ENCODE measurements around the gene CUEDC1.

CUEDC1 gene

DNA sequence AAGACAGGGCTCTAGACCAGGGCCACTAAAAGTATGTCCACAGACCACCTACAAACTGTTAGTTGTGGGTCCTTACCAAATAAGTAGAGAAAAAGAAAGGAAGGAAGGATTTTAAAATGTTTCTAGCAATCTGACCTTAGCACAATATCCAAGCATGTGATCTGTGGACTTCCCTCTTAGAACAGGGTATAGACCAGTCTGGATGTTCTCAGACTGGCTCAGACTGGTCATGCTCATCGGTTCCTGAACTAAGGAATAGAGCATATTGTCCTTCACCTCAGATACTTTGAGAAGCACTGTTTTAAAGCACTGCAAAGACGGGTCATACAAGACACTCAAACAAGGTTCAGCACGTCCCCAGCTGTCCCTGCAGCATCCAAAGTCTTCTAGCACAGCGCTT is 25.8 kb downstream of the CUEDC1 start:
- no peak for ATAC-seq (ENCODE audit: insufficient read depth, low read depth)
- Histone ChIP-seq H3K27ac (ENCODE audit: low read length) (no peak overlapping the region), H3K4me2 (ENCODE audit: insufficient read depth, low read length) (no peak overlapping the region), H3K4me1 (ENCODE audit: insufficient read depth, low read length) (no peaks in the 10 kb centered on the region), H3K9ac (ENCODE audit: low read depth, low read length) (no peak overlapping the region), H4K20me1 (ENCODE audit: insufficient read depth, low read length) (no peaks in the 10 kb centered on the region), H3K79me2 (ENCODE audit: insufficient read depth, low read length) (no peaks in the 10 kb centered on the region), H3K4me3 (ENCODE audit: low read depth in 1 of 2, low read length in 2 of 2) (no peak overlapping the region), H3K9me3 (ENCODE audit: insufficient read depth, low read length, severe bottlenecking) (no peaks in the 10 kb centered on the region), H3K27me3 (ENCODE audit: insufficient read depth, low read length, poor library complexity) (peaks cover 34% of the 10 kb centered on the region), H2AFZ (ENCODE audit: low read depth, low read length) (no peak overlapping the region), H3K36me3 (ENCODE audit: insufficient read depth, low read length) (no peaks in the 10 kb centered on the region)
- DNase-seq = no peak
- no peak for TF ChIP-seq EZH2 (IDR thresholded peaks at IDR 0.05; ENCODE audit: borderline replicate concordance, low read depth, low read length, severe bottlenecking)
- TF ChIP-seq, protein P1, sequence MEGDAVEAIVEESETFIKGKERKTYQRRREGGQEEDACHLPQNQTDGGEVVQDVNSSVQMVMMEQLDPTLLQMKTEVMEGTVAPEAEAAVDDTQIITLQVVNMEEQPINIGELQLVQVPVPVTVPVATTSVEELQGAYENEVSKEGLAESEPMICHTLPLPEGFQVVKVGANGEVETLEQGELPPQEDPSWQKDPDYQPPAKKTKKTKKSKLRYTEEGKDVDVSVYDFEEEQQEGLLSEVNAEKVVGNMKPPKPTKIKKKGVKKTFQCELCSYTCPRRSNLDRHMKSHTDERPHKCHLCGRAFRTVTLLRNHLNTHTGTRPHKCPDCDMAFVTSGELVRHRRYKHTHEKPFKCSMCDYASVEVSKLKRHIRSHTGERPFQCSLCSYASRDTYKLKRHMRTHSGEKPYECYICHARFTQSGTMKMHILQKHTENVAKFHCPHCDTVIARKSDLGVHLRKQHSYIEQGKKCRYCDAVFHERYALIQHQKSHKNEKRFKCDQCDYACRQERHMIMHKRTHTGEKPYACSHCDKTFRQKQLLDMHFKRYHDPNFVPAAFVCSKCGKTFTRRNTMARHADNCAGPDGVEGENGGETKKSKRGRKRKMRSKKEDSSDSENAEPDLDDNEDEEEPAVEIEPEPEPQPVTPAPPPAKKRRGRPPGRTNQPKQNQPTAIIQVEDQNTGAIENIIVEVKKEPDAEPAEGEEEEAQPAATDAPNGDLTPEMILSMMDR (IDR thresholded peaks at IDR 0.05; ENCODE audit: borderline replicate concordance, extremely low read depth, low read length, poor library complexity, severe bottlenecking) = no peak

DNA sequence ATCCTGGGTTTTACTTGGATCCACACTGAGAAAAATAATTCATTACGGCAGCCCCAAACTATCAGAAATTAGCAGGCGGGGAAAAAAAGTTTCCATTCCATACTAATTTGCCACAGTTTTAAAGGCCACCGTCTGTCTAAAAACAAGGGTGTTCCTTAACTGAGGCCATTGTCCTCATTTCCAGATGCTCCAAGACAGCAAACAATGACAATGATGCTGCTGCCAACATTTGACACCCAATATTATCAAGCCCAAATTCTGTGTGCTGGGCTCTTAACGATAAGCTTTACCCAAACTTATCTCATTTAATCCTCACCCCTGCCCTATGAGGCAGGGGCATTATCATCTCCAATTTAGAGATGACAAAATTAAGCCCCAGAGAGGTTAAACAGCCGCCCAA is 26.3 kb downstream of the CUEDC1 start:
- no peak overlapping the region for H3K27ac ChIP-seq (ENCODE audit: low read length)

DNA sequence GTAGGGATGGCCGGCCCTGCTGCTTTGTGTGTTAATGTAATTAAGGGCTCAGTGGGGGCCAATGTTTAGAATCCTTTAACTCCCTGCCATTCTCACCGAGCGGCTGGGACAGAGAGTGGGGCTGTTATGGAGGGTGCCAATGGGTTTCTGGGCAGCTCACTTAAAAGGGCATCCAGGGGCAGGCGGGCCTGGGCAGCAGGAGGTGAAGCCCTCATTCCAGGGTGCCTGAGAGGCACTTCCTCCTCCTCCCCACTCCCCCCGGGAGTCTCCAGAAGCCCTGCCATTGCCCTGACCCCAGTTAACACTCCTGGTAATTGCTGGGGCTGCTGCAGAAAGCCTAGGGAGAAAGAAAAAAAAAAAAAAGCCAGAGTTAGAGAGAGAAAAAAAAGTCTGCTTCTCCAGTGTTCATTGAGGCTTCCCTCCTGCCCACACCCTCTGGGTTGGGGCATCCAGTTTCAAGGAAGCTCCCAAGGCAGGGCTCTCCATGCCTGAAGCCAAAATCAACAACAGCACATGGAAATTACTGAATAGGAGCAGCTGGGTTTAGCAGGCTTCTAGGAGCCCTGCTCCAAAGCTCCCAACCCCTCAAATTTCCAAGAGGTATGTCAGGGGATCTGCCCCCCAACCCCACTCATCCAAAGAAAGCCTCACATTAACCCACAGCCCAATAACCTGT is 28.0 kb downstream of the CUEDC1 start:
- TF ChIP-seq, protein P1 (IDR thresholded peaks at IDR 0.05; ENCODE audit: borderline replicate concordance, extremely low read depth, low read length, poor library complexity, severe bottlenecking) = no peak
- TF ChIP-seq EZH2 (IDR thresholded peaks at IDR 0.05; ENCODE audit: borderline replicate concordance, low read depth, low read length, severe bottlenecking) = no peak
- H4K20me1 ChIP-seq (ENCODE audit: insufficient read depth, low read length) = no peaks in the 10 kb centered on the region
- no peak overlapping the region for H3K9ac ChIP-seq (ENCODE audit: low read depth, low read length)
- H3K4me2 ChIP-seq (ENCODE audit: insufficient read depth, low read length) = no peak overlapping the region
- no peaks in the 10 kb centered on the region for H3K79me2 ChIP-seq (ENCODE audit: insufficient read depth, low read length)
- DNase-seq (no peak), ATAC-seq (ENCODE audit: insufficient read depth, low read depth) (no peak)
- H3K9me3 ChIP-seq (ENCODE audit: insufficient read depth, low read length, severe bottlenecking) = no peaks in the 10 kb centered on the region
- no peaks in the 10 kb centered on the region for H3K36me3 ChIP-seq (ENCODE audit: insufficient read depth, low read length)
- no peaks in the 10 kb centered on the region for H3K4me1 ChIP-seq (ENCODE audit: insufficient read depth, low read length)
- no peak overlapping the region for H2AFZ ChIP-seq (ENCODE audit: low read depth, low read length)
- no peak overlapping the region for H3K27ac ChIP-seq (ENCODE audit: low read length)
- no peak overlapping the region for H3K4me3 ChIP-seq (ENCODE audit: low read depth in 1 of 2, low read length in 2 of 2)
- peaks cover 27% of the 10 kb centered on the region for H3K27me3 ChIP-seq (ENCODE audit: insufficient read depth, low read length, poor library complexity)

More for the DNA sequence above, 26.3 kb downstream of the CUEDC1 start:
- Histone ChIP-seq H3K36me3 (ENCODE audit: insufficient read depth, low read length) (no peaks in the 10 kb centered on the region), H4K20me1 (ENCODE audit: insufficient read depth, low read length) (no peaks in the 10 kb centered on the region), H3K27me3 (ENCODE audit: insufficient read depth, low read length, poor library complexity) (peaks cover 34% of the 10 kb centered on the region), H3K4me2 (ENCODE audit: insufficient read depth, low read length) (no peak overlapping the region), H3K79me2 (ENCODE audit: insufficient read depth, low read length) (no peaks in the 10 kb centered on the region), H3K4me1 (ENCODE audit: insufficient read depth, low read length) (no peaks in the 10 kb centered on the region), H3K9ac (ENCODE audit: low read depth, low read length) (no peak overlapping the region), H3K4me3 (ENCODE audit: low read depth in 1 of 2, low read length in 2 of 2) (no peak overlapping the region), H2AFZ (ENCODE audit: low read depth, low read length) (no peak overlapping the region), H3K9me3 (ENCODE audit: insufficient read depth, low read length, severe bottlenecking) (no peaks in the 10 kb centered on the region)
- no peak for DNase-seq
- no peak for TF ChIP-seq EZH2 (IDR thresholded peaks at IDR 0.05; ENCODE audit: borderline replicate concordance, low read depth, low read length, severe bottlenecking)
- TF ChIP-seq, protein P1 (IDR thresholded peaks at IDR 0.05; ENCODE audit: borderline replicate concordance, extremely low read depth, low read length, poor library complexity, severe bottlenecking) = no peak
- no peak for ATAC-seq (ENCODE audit: insufficient read depth, low read depth)

All from DND-41 (cell line).